NCI-H2171 treated with DMSO at 0.1 percent for 48 hours (cell line): Measurements from ENCODE around the gene BRINP2.

Experiments used
- DNase-seq: peaks from one replicate; lab custom pipeline; 2025; lab: John Stamatoyannopoulos, UW

Gene BRINP2, protein sequence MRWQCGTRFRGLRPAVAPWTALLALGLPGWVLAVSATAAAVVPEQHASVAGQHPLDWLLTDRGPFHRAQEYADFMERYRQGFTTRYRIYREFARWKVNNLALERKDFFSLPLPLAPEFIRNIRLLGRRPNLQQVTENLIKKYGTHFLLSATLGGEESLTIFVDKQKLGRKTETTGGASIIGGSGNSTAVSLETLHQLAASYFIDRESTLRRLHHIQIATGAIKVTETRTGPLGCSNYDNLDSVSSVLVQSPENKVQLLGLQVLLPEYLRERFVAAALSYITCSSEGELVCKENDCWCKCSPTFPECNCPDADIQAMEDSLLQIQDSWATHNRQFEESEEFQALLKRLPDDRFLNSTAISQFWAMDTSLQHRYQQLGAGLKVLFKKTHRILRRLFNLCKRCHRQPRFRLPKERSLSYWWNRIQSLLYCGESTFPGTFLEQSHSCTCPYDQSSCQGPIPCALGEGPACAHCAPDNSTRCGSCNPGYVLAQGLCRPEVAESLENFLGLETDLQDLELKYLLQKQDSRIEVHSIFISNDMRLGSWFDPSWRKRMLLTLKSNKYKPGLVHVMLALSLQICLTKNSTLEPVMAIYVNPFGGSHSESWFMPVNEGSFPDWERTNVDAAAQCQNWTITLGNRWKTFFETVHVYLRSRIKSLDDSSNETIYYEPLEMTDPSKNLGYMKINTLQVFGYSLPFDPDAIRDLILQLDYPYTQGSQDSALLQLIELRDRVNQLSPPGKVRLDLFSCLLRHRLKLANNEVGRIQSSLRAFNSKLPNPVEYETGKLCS

DNA sequence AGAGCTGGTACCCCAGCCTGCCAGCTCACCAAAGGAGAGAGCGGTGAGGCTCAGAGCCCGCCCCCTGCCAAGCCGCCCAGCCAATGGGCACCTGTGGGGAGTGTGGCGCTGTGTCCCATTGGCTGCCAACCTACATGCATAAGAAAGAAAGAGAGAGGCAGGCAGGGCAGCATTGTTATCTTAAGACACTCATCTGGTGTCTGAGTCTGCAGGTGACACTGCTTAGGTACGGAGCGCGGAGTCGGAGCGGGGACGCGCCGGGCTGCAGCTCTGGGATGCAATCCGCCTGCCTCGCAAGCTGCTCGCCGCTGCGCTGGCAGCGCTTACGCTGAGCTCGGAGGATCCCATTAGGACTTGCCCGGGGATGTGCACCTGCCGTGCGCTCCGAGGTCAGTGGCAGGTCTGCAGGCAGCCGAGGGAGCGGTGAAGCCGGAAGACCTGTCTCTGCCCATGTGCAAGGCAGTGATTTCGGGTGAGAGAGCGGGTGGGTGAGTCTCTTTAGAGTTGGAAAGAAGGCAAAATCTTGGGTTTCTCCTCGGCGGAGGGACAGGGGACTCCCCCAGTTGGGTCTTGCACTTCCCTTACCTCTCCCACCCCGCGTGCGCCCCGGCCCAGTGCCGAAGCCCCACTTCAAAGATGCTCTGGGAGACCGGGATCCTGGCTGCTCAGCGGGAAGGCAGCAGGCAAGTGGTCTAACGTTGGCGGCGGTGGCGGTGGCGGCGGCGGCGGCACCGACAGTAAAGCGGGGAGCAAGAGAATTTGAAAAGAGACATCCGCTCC lies at the start of gene BRINP2:
Gene BRINP2, plus strand, starts transcription at position 203 of the 780 bp plus-strand sequence. CDS start 58,919 bp downstream, outside the sequence.
- DNase-seq = peak; percentile 57

DNA sequence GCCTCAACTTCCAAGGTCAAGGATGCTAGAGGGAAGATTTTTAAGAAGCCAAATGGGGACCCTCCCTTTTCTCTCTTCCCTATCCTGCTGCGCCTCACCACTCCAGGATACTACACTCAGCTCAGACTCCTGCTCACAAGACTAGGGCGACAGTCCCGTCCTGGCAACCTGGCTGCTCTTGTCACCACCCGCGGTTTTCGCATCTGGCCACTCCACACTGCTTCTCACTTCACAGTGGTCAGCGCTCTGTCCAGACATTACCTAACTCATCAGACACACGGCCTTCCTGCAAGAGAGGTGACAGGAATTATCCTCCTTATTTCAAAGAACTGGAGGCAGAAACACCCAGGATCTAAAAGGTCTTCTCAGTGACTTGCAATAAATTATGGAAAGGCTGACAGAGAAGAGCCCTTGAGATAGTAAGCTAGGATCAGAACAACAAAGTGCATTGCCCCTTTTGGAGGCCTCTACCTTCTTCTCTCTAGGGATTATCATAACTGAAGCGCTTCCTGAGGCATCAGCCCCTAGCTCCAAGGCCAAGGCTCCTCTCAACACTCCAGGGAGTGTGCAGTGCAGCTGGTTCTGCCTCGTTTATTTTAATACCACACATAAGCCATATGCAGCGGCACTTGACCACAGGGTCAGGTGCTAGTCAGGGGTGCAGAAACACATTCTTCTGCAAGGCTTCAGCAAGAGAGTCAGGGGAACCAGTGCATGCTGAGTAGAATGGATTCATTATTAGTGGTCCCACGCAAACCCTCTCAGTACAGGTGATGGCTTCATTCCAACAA lies 48.1 kb upstream of the BRINP2 start:
- DNase-seq = no peak

DNA sequence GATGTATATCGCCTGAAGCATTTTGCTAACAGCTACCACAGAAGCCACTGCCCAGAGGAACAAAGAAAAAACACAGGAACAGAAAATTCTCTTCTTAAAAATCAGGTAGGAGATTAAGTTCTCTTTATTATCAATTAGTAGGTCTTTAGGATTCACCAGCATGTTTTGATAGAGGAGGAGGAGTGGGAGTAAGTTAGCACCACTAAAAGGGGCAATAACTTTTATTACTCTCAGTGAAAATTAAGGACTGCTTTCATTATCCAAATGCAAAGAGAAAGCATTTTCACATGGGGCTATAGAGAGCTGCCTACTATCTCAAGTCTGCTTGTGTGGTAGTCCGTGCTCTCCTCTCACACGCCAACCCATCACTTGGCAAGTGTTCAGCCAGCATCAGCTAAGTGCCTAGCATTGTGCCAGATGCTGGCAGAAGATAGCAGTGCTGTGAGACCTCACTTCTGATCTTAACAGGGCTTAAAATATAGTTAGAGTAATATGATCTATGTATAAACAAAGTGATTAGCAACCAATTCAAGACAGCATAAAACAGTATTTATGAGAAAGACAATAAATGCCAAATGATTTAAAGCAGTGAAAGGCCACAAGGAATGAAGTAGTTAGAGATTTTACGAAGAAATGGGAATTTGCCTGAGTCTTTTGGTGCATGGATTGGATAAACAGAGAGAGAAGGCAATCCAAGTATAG lies 46.0 kb upstream of the BRINP2 start:
- DNase-seq = no peak

DNA sequence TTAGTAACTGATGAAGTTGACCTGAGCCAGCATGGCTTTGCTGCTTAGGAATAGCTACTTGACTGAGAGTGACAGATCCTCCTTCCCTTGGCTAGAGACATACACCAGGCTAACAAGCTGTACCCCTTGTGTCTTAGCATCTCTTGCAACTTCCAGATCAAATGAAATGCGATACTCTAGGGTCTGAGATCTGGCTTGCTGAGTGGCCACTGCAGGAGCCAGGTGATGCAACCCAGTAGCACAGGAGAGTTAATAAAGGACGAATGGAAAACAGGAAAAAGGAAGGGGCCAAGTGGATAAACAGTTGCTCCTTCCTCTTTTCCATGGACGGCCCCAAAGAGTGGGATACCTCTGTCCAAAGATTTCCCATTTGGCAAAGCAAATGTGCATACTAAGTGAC lies 44.5 kb upstream of the BRINP2 start:
- no peak for DNase-seq

DNA sequence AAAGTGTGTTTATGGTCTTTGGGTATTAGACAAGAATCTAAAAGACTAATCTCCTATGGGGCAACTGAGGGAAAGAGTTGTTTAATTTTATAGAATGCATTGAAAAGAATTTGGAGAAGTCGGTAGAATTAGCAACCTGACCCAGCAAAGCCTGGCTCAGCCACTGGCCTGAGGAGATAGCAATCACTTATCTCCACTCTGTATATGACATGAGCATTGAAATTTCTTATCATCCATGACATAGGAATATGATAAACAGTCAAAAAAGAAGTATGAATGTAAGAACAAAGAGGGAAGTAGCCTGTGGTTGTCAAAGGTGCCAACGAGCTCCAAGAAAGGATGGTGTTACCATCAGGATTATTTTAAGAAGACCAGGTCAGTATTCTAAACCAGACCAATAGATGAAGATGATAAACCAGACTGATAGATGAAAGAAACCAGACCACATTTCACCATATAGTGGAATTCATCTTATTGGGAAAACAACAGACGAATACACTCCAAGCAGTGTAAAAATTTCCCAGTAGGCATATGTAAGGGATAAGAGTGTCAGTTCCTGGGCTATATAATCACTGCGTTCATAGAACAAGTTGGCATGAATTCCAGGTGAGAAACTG lies 42.0 kb upstream of the BRINP2 start:
- no peak for DNase-seq

DNA sequence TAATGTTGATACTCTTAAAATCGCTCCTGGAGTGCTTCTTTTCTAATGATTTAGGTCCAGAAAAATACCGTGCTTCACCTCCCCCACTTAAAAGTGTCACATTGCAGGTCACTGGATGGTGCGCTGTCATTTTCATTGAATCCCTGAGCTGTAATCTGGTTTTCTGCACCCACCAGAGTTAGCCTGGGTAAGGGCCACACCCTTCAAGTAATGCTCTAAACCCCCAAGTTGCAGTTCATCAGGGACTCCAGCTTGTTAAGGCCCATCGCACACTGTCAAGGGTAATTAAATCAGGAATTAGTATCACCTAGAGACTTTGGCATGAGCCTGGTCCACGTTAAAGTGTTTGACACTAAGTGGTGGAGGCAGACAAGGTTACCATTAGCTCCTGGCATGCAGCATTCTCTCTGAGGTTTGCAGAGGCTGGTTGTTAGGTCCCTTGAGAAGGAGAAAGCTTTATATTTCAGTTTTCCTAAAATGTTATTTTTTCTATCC lies 40.3 kb upstream of the BRINP2 start:
- DNase-seq = no peak

DNA sequence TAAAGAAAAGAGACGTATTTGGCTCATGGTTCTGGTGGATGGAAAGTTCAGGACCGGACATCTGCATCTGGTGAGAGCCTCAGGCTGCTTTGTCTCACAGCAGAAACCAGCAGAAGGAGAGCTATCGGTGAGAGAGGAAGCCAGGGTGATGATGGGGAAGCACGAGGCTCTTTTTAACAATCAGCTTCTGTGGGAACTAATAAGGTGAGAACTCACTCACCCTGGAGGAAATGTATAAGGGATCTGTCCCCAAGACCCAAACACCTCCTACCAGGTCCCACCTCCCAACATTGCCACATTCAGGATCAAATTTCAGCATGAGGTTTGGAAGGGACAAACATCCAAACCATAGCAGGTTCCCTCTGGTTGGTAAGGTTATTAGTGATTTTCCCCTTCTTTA lies 39.0 kb upstream of the BRINP2 start:
- DNase-seq = no peak

DNA sequence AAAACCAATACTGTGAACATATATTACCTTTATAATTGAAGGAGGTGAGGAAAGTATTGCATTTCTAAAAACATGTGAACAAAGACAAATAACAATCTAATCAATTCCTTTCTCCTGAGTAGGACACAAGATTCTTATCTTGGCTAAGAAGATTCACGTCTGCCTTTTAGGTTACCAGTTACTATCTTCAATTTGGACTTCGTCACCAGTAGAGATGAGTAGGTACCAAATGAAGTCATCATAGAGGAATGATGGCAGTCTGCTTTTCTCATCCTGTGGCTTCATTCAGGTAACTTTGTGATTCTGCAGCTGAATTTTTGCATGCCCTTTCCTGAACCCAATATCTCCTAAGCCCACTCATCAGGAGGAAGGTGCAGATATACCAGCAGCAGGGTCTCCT lies 38.6 kb upstream of the BRINP2 start:
- no peak for DNase-seq

DNA sequence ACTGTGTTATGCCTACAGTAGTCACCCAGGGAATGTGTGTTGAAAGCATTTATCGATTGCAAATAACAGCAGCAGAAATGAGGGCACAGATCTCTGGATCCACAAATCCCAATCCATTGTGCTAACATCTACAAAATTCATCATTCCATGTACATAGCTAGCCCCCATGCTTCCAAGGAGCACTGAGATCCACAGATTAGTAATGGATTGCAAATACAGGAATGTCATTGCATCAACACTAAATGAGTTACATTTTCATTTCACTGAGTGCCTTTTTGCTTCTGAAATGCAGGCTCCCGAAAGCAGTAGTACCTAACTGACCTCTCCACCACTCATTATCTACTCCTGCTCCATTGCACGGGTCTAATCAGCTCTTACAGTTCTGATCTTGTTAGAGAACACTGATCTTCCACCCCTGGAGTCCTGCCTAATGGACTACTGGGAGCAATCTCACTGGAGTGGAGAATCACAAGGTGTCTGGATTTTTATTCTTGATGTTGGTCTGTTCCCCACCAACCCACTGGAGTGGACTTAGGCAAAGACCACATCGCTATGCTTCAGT lies 36.7 kb upstream of the BRINP2 start:
- no peak for DNase-seq

DNA sequence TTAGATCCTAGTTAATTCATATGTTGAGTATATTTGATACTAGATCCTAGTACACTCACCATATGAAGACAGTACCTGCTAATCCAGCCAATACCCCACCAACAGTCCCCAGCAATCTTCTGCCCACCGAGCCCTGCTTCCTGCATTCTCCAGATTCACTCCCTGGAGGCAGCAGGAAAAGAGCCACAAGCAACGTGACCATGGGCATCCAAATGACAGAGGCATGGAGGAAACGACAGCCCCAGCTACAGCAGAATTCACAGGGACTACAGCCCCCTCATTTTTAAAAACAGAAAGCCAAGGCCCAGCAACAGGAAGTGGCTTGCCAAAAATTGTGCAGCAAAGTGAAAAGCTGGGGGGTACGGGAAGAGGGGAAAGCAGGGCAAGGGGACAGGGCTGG lies 35.5 kb upstream of the BRINP2 start:
- DNase-seq = no peak

DNA sequence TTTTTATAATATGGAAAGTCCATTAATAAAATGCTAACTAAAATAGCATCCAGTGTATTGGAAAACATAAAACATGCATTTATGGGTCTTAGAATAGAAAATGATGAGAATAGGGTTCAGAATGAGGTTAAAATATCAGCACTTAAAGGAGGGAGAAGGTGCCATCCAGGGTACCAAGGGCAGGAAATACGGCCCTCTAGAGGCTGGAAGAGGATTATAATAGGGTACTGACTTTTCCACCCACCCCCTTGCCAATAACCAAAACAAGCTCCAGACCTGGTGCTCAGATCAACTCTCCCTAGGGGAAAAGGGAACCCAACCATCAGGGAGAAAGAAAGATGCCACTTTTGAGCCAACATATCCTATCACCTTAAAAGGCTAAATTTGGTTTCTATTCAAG lies 32.9 kb upstream of the BRINP2 start:
- no peak for DNase-seq

DNA sequence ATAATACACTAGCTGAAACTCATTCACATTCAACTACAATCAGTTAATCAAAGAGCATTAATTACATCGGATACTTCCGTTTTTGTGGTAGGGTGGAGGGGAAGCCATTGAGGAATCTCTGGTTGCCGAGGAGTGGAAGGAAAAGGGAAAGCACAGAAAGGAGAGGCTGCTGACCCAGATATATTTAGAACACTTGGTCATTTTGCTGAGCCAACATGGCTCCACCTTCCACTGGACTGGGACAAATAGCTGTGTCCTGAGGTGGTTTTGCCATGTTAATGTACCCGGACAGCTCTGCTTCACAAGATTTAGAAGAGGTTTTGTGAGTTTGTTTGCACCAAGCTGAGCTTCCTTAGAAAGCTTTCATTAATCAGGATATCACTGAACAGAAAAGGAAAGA lies 32.4 kb upstream of the BRINP2 start:
- DNase-seq = no peak

DNA sequence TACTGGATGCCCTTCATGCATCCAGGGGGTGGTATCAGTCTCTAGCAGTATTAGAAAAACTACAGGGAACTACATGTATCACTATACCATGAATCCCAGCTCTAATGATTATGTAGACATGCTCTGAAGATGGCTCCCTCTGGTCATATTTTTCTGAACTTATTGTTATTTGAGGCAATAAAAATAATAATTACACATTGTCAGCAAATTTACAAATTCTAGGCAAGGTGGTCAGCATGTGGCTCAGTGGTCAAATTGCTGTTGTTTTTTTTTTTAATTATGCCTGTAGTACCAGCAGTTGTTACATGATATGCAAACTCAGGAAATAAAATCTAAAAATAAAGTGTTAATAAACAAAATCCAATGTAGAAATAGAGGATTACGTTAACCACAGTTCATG lies 28.7 kb upstream of the BRINP2 start:
- DNase-seq = no peak

DNA sequence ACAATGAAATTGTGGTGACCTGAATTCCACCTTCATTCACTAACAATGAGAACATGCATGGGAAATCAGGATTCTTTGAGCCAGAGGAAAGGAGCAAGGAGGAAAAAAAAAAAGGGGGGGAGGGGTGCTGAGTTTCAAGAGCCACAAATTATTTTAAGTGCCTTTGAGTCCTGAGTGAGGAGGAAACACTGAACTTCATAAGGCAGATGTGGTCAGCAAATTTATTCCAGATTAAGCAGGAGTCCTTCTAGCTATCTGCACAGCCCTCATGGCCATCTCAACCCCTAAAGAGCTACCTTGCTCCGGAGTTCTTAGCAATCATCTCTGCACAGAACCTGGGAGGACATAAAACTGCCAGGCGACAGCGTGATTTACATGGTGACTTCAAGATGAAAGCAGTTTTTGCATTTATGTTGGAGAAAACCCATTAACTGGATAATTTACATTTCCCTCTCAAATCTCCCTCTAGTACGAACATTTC lies 27.9 kb upstream of the BRINP2 start:
- no peak for DNase-seq

DNA sequence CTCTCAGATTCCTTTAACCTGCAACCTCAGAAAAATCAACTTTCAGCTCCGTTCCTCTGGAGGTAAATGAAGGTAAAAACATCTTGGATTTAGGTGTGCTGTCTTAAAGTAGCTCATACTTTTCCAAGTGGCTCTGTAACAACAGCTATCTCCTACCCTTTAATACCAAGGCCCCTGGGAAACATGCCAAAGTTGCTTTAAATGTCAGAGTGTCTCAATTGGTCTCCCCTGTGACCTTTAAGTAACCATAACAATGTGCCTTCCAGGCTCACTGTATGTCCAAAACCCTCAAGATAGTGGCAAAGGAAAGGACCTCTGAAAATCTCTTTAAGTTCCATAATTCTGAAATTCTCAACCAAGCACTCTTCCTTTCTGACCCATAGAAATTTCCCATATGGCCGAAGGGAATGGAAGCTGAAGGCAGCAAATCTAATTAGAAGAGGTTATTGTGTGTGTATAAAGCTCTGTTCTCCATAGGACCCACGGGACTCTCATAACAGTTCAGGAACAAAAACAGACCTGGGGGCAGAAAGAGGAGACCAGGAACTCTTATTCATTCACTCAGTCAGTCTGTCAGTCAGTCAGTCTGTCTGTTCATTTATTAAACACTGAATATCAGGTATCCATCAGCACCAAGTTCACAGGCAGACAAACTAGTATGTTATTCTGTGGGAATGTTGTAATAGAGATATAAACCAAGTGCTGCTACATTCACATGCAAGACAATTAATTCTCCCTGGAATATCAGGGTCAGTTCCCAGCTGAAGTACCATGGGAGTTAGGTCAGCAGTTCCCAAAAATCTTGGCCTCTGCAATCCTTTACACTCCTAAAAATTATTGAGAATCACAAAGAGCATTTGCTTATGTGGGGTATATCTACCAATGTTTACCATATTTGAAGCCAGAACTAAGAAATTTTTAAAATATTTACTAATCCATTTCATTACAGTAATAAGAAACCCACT lies 25.4 kb upstream of the BRINP2 start:
- DNase-seq = no peak

DNA sequence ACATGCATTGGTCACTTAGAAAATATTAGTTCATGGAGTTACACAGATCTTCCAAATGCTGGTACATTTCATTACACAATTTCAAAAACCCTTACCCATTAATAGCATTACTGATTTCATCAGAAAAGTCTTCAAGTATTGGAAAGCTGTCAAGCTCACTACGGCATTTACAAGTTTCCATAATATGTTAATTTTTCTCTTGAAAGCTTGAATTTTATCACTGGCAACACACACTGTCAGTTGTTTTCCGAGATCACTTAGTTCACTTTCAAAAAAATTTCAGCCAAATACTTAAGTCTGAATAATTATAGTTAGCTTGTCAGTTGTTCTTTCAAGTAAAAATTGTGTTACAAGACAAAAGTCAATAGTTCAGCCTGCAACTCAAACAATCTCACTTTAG lies 24.3 kb upstream of the BRINP2 start:
- no peak for DNase-seq

DNA sequence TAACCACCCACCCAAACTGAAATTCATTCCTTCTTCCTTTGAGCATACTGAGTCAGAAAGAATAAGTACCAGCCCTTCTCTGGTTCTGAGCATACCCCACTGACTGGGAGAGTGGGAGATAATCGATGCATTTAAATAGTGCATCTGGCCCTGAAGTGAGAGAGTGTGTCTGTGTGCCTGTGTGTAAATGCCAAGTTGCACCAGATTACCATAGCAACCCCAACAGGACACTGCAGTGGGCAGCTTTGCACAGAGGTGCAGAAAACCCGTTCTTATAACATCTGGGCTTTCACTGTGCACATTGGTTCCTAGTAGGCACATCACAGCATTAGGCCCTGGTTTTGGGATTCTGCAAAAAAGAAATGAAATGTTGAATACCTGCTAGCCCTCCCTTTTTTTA lies 8.5 kb upstream of the BRINP2 start:
- no peak for DNase-seq

DNA sequence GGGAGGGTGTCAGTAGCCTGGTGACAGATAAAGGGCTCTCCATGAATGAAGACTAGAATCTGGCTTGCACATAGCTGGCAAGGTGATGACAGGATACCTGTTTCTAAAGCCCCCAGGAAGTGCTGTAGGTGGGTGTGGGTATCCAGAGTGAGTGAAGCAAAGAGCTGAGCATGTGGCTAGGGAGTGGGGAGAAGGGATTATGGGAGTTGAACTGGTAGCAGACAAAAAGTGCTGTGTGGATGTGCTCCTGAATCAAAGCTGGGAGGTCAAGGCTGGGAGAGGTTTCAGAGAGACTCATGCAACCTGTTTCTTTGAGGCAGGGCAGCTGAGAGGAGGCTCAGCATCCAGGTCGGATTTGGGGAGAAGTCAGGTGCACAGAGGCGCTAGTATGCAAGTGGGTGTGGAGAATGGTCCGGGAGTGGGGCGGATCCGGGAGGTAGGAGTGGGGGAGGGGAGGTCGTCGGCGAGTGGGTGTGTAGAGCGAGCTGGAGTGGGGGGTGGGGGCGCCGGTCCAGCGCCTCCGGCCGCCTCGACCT lies 6.8 kb upstream of the BRINP2 start:
- no peak for DNase-seq
